Sigmoid colon (tissue), 7 donors: ENCODE measurements around the gene SLC39A2. TPM values are rescaled to one million over a fixed set of nuclear protein-coding genes. Genes with fewer than 3 reads are reported as not detected.

ENCODE experiments used
- DNase-seq: peaks from one replicate; pipeline ENCODE4 v3.0.0-alpha.2; 2019
- H3K27ac ChIP-seq, 4 donors: fragments of 200-600 bp; sonication (generic); one replicate each; pipeline ENCODE4 v1.5.1; 2016 to 2019; ENCODE audit warnings: mild to moderate bottlenecking in 1 of 4
- H3K27me3 ChIP-seq, 3 donors: fragments of 200-600 bp; sonication (generic); one replicate each; pipeline ENCODE4 v1.5.1; 2019; ENCODE audit warnings: mild to moderate bottlenecking in 1 of 3
- H3K36me3 ChIP-seq, 4 donors: fragments of 200-600 bp; sonication (generic); one replicate each; pipeline ENCODE4 v1.5.1; 2016 to 2019
- H3K4me1 ChIP-seq, 4 donors: fragments of 200-600 bp; sonication (generic); one replicate each; pipeline ENCODE4 v1.5.1; 2017 to 2019
- H3K4me3 ChIP-seq, 4 donors: fragments of 200-600 bp; sonication (generic); one replicate each; pipeline ENCODE4 v1.5.1; 2017 to 2019; ENCODE audit warnings: mild to moderate bottlenecking in 2 of 4, moderate library complexity in 1 of 4
- H3K9me3 ChIP-seq, 4 donors: fragments of 200-600 bp in 3 of 4; sonication (generic) in 3 of 4; one replicate each; pipeline versions ENCODE4 v1.5.1 to v1.6.1; 2013 to 2019
- EP300 ChIP-seq, 4 donors: sonication (generic); formaldehyde crosslinking; IDR thresholded peaks; one replicate each; pipeline ENCODE4 v1.6.1; 2017; ENCODE audit warnings: antibody characterized with exemption in 4 of 4
- POLR2A ChIP-seq, 2 donors: fragments of 450-650 bp; IDR thresholded peaks; one replicate each; pipeline ENCODE4 v1.6.1; 2016; ENCODE audit warnings: antibody characterized with exemption in 2 of 2, mild to moderate bottlenecking in 2 of 2, moderate library complexity in 2 of 2
- POLR2AphosphoS5 ChIP-seq, 4 donors: sonication (generic); formaldehyde crosslinking; IDR thresholded peaks; one replicate each; pipeline ENCODE4 v1.6.1; 2017; ENCODE audit warnings: antibody characterized with exemption in 4 of 4
- WGBS, 2 donors: extraction: QIAGEN DNeasy Blood & Tissue Kit; methylation state at CpG; one replicate each; pipeline ENCODE4 v1.1.7; 2013; 5-methylcytosine and 5-hydroxymethylcytosine counted together
- intact Hi-C: fragments of 100-400 bp; cut with DNase I; formaldehyde crosslinking; loops from one replicate; pipeline ENCODE4 v1.15.1; 2023
- polyA plus RNA-seq, 3 donors: library from polyadenylated mRNA; stranded (reverse); fragments of 200-250 nt; gene quantifications; one replicate each; pipeline ENCODE4 v1.2.3, GENCODE V29; 2013
- small RNA-seq, 3 donors: library from RNA; depleted of rRNA; stranded (forward); fragments of <200 nt; gene quantifications; one replicate each; pipeline ENCODE3, GENCODE V24; 2016
- total RNA-seq, 4 donors: library from RNA; depleted of rRNA; stranded (reverse); fragments of >200 nt; gene quantifications; one replicate each; pipeline ENCODE4 v1.1.0, GENCODE V29; 2016
- TF ChIP-seq, protein P1 (sequence below), 4 experiments: fragments of 450-650 bp in 3 of 4; fragments of 200-600 bp in 1 of 4; IDR thresholded peaks; one replicate each; pipeline ENCODE4 v1.5.1; 2016 to 2019; ENCODE audit warnings: antibody characterized with exemption in 4 of 4, mild to moderate bottlenecking in 3 of 4, moderate library complexity in 2 of 4
- donor health status: healthy with polysubstance abuse.
- donor health status: Bipolar disorder and iron deficiency.
- donor health status: healthy.

Gene SLC39A2
- total and polyA plus RNA-seq, 7 donors = 1.2 TPM; not detected in 6

DNA sequence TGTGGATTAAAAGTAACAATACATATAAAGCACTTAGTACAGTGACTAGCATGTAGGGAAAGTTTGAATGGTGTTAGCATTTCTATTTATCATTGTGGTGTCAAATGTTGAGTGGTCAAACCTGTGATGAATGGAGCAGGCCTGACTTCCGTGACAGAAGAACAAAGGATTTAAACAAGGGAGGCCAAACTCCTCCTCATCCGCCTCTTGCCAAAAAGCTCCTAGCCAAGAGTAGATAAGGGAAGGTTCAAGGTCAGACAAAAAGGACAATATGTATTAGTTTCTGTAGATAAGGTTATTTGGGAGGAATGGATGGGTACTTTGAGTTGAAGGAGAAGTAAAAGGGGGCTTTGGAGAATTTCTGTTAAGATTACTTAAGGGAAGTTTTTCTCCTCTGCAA lies 49.5 kb downstream of the SLC39A2 start:
- intact Hi-C loops = no loop called here
- Histone ChIP-seq H3K36me3 (no peaks in the 10 kb centered on the region), H3K27me3 (no peaks in the 10 kb centered on the region), H3K27ac (no peak overlapping the region), H3K4me3 (no peak overlapping the region), H3K4me1 (peaks cover 0 to 7% (median 2%) of the 10 kb centered on the region in 4 donors), H3K9me3 (no peaks in the 10 kb centered on the region)
- TF ChIP-seq POLR2A (IDR thresholded peaks at IDR 0.05) = no peak
- TF ChIP-seq, protein P1, sequence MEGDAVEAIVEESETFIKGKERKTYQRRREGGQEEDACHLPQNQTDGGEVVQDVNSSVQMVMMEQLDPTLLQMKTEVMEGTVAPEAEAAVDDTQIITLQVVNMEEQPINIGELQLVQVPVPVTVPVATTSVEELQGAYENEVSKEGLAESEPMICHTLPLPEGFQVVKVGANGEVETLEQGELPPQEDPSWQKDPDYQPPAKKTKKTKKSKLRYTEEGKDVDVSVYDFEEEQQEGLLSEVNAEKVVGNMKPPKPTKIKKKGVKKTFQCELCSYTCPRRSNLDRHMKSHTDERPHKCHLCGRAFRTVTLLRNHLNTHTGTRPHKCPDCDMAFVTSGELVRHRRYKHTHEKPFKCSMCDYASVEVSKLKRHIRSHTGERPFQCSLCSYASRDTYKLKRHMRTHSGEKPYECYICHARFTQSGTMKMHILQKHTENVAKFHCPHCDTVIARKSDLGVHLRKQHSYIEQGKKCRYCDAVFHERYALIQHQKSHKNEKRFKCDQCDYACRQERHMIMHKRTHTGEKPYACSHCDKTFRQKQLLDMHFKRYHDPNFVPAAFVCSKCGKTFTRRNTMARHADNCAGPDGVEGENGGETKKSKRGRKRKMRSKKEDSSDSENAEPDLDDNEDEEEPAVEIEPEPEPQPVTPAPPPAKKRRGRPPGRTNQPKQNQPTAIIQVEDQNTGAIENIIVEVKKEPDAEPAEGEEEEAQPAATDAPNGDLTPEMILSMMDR (IDR thresholded peaks at IDR 0.05) = no peak
- TF ChIP-seq EP300 (IDR thresholded peaks at IDR 0.05) = no peak
- TF ChIP-seq POLR2AphosphoS5 (IDR thresholded peaks at IDR 0.05) = no peak
- no peak for DNase-seq
- WGBS, 2 donors = 72 to 90% methylated on average over 2 of the region's 2 CpGs

DNA sequence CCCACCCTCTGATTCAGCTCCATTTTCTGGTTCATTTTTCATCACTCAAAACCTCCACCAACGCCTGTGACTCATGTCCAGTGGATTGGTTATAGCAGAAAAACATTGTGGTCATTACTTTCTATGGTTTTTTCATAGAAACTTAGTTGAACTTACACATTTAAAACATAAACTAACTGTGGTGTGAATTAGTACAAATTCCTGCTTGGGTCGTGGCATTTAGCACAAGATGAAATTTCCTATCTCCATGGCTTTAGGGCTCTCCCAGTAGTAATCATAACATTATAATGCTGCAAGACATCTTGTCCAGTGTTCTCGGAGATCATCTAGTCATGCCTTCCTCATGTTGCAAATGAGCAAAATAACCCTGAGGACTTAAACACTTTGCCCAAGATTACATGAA lies 50.2 kb downstream of the SLC39A2 start:
- WGBS, 2 donors = 87 to 88% methylated on average over 3 of the region's 3 CpGs

DNA sequence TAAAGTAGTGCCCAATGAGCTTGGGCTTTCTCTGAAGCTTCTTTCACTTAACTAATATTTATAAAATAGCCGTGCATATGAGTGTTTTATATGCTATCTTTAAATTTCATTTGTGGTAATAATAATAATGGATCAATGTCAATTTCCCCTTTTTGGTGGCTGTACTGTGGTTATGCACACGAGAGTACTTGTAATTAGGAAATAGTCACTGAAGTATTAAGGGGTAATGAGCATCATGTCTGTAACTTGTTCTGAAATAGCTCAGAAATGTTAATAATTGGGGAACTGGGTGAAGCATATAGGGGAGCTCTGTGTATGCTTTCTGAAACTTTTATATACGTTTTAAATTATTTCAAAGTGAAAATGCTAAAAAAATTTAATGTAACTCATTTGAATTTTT lies 51.5 kb downstream of the SLC39A2 start:
- no peak for TF ChIP-seq POLR2A (IDR thresholded peaks at IDR 0.05)
- TF ChIP-seq EP300 (IDR thresholded peaks at IDR 0.05) = no peak
- TF ChIP-seq POLR2AphosphoS5 (IDR thresholded peaks at IDR 0.05) = no peak
- TF ChIP-seq, protein P1 (IDR thresholded peaks at IDR 0.05) = no peak
- H3K36me3 ChIP-seq = no peaks in the 10 kb centered on the region
- no peak overlapping the region for H3K27ac ChIP-seq
- H3K4me3 ChIP-seq = no peak overlapping the region
- no peaks in the 10 kb centered on the region for H3K4me1 ChIP-seq
- WGBS, 2 donors = 68 to 85% methylated on average over 3 of the region's 3 CpGs
- H3K9me3 ChIP-seq = no peaks in the 10 kb centered on the region
- DNase-seq = no peak
- intact Hi-C loops = loop anchor here (10.0 kb wide), 1 partner anchor 64 kb away; no protein-coding TSS in a partner anchor
- H3K27me3 ChIP-seq = no peaks in the 10 kb centered on the region

More for the DNA sequence above, 50.2 kb downstream of the SLC39A2 start:
- H3K36me3 ChIP-seq = no peaks in the 10 kb centered on the region
- intact Hi-C loops = no loop called here
- H3K9me3 ChIP-seq = no peaks in the 10 kb centered on the region
- no peak overlapping the region for H3K4me3 ChIP-seq
- peaks cover 0 to under 1% (median 0%) of the 10 kb centered on the region in 4 donors for H3K4me1 ChIP-seq
- DNase-seq = no peak
- no peak overlapping the region for H3K27ac ChIP-seq
- no peaks in the 10 kb centered on the region for H3K27me3 ChIP-seq
- TF ChIP-seq POLR2A (IDR thresholded peaks at IDR 0.05) = no peak
- TF ChIP-seq EP300 (IDR thresholded peaks at IDR 0.05) = no peak
- TF ChIP-seq, protein P1 (IDR thresholded peaks at IDR 0.05) = no peak
- TF ChIP-seq POLR2AphosphoS5 (IDR thresholded peaks at IDR 0.05) = no peak

Small RNAs within 50 kb of the gene (small RNA-seq; reads per million reads assigned to genes)
- 0 reads per million in 3 donors for gene RN7SL189P

Other genes with a start within 250 kb of the SLC39A2 start
- gene EDDM3B, start 230.9 kb upstream of the SLC39A2 start, total RNA-seq = not detected
- not detected for gene EDDM3B, start 230.9 kb upstream of the SLC39A2 start, polyA plus RNA-seq
- 10 to 100 TPM; 10.2 to 25.0 (median 19.2) TPM for gene RNASE6, start 218.0 kb upstream of the SLC39A2 start, total RNA-seq
- gene RNASE6, start 218.0 kb upstream of the SLC39A2 start, polyA plus RNA-seq = 10 to 100 TPM in 2 of 3 donors, 1 to 10 TPM in 1; 9.6 to 46.2 (median 45.9) TPM
- 100 to 1,000 TPM; 148 to 581 (median 428) TPM for gene RNASE1, start 196.4 kb upstream of the SLC39A2 start, total RNA-seq
- 100 to 1,000 TPM; 111 to 584 (median 192) TPM for gene RNASE1, start 196.4 kb upstream of the SLC39A2 start, polyA plus RNA-seq
- 1 to 10 TPM in 1 of 4 donors, not detected in 3; 2.6 TPM for gene RNASE3, start 107.9 kb upstream of the SLC39A2 start, total RNA-seq
- not detected for gene RNASE3, start 107.9 kb upstream of the SLC39A2 start, polyA plus RNA-seq
- gene RNASE2, start 43.8 kb upstream of the SLC39A2 start, total RNA-seq = 10 to 100 TPM in 1 of 4 donors, 1 to 10 TPM in 2, not detected in 1; 2.1 to 14.3 (median 2.9) TPM
- gene RNASE2, start 43.8 kb upstream of the SLC39A2 start, polyA plus RNA-seq = 1 to 10 TPM in 2 of 3 donors, not detected in 1; 3.1 to 3.2 TPM
- 100 to 1,000 TPM in 1 of 4 donors, 10 to 100 TPM in 3; 72.9 to 103 (median 90.0) TPM for gene METTL17, start 9.3 kb upstream of the SLC39A2 start, total RNA-seq
- gene METTL17, start 9.3 kb upstream of the SLC39A2 start, polyA plus RNA-seq = 10 to 100 TPM; 24.0 to 76.4 (median 25.2) TPM
- gene NDRG2, start 25.8 kb downstream of the SLC39A2 start, total RNA-seq = 100 to 1,000 TPM; 184 to 276 (median 235) TPM
- 100 to 1,000 TPM; 114 to 199 (median 141) TPM for gene NDRG2, start 25.8 kb downstream of the SLC39A2 start, polyA plus RNA-seq
- gene TPPP2, start 30.9 kb downstream of the SLC39A2 start, total RNA-seq = not detected
- gene TPPP2, start 30.9 kb downstream of the SLC39A2 start, polyA plus RNA-seq = under 1 TPM in 1 of 3 donors, not detected in 2; 0.36 TPM
- not detected for gene RNASE13, start 35.5 kb downstream of the SLC39A2 start, total RNA-seq
- gene RNASE13, start 35.5 kb downstream of the SLC39A2 start, polyA plus RNA-seq = not detected
- not detected for gene RNASE7, start 43.1 kb downstream of the SLC39A2 start, total RNA-seq
- under 1 TPM in 1 of 3 donors, not detected in 2; 0.10 TPM for gene RNASE7, start 43.1 kb downstream of the SLC39A2 start, polyA plus RNA-seq
- not detected for gene RNASE8, start 58.5 kb downstream of the SLC39A2 start, total RNA-seq
- gene RNASE8, start 58.5 kb downstream of the SLC39A2 start, polyA plus RNA-seq = not detected
- gene ARHGEF40, start 71.0 kb downstream of the SLC39A2 start, total RNA-seq = 10 to 100 TPM; 15.0 to 48.5 (median 17.4) TPM
- 10 to 100 TPM; 12.5 to 26.5 (median 18.0) TPM for gene ARHGEF40, start 71.0 kb downstream of the SLC39A2 start, polyA plus RNA-seq
- 10 to 100 TPM; 38.2 to 89.7 (median 65.0) TPM for gene ZNF219, start 99.4 kb downstream of the SLC39A2 start, total RNA-seq
- gene ZNF219, start 99.4 kb downstream of the SLC39A2 start, polyA plus RNA-seq = 10 to 100 TPM; 27.6 to 52.9 (median 29.4) TPM
- 1 to 10 TPM in 1 of 4 donors, not detected in 3; 1.1 TPM for gene TMEM253, start 101.8 kb downstream of the SLC39A2 start, total RNA-seq
- 10 to 100 TPM; 14.1 to 28.4 (median 14.4) TPM for gene TMEM253, start 101.8 kb downstream of the SLC39A2 start, polyA plus RNA-seq
- gene OR5AU1, start 156.8 kb downstream of the SLC39A2 start, total RNA-seq = not detected
- not detected for gene OR5AU1, start 156.8 kb downstream of the SLC39A2 start, polyA plus RNA-seq